Dermis blood vessel endothelial cell (primary cell): ENCODE data around the gene MAP1LC3C. TPM values are rescaled to one million over a fixed set of nuclear protein-coding genes. Genes with fewer than 3 reads are reported as not detected.
"Not testable (repeated sequence)": the region's sequence is repeated elsewhere in the genome, so short reads cannot be mapped to it uniquely, and the experiment has no call there.

Source experiments
- DNase-seq: peaks from one replicate; pipeline ENCODE4 v3.0.0; 2010
- total RNA-seq: library from RNA; depleted of rRNA; stranded (reverse); fragments of >200 nt; gene quantifications from 2 replicates; pipeline ENCODE4 v1.2.3, GENCODE V29; 2014

MAP1LC3C gene
- total RNA-seq, 1 donor from 2014 or later = not detected

GRCh38 chr1:241990040-241990439 is 8.9 kb downstream of the MAP1LC3C start:
- peak; percentile 8 for DNase-seq

- not testable (repeated sequence) for DNase-seq
Observed at GRCh38 chr1:241988389-241988930, 10.4 kb downstream of the MAP1LC3C start.

DNA sequence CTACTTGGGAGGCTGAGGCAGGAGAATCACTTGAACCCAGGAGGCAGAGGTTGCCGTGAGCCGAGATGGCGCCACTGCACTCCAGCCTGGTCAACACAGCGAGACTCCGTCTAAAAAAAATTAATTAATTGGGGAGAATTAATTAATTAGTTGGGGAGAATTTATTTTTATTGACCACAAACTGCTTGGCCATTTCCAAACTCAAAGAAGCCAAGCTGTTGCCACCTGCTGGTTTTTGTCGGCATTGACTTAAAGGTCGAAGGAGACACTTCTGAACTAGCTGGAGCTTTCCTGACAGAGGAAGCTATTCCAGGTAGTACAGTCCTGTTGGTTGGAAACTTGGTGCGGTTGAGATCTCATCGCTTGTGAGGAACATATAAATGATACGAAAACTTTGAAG is 13.1 kb downstream of the MAP1LC3C start:
- DNase-seq = peak; percentile 64

GRCh38 chr1:241979926-241980325 is 19.0 kb downstream of the MAP1LC3C start:
- no peak for DNase-seq

DNA sequence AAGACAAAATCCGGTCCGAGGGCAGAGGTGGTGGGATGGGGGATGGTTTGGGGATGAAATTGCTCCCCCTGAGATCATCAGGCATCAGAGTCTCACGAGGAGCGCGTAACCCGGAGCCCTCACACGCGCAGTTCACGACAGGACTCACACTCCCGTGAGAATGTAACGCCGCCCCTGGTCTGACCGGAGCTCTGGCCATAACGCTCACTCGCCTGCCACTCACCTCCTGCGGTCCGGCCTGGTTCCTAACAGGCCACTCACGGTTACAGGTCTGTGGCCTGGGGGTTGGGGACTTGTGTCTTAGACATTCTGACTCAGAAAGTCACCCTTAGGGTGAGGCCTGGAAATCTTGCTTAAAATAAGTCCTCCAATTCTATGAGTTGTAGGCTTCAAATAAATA is 19.8 kb downstream of the MAP1LC3C start:
- DNase-seq = no peak

DNA sequence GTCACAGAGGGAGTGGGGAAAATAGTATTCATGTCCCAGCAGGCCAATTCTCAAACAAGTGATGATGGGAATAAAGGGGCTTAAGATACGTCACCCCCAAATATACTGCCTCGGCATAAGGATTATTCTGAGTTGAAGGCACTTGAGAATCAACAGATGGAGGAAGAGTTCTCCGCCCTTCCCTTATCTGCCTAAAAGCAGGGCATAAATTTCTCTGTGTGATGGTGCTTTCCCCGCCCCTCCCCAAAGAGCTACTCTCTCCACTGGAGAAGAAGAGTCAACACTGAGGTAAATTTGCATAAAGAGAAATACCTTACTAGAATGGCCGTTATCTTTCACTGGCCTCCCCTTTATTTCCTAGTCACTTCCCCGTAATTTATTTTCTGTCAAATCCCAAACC is 22.7 kb downstream of the MAP1LC3C start:
- DNase-seq = no peak

- no peak for DNase-seq
Observed at GRCh38 chr1:241972703-241973369, 26.1 kb downstream of the MAP1LC3C start.

DNA sequence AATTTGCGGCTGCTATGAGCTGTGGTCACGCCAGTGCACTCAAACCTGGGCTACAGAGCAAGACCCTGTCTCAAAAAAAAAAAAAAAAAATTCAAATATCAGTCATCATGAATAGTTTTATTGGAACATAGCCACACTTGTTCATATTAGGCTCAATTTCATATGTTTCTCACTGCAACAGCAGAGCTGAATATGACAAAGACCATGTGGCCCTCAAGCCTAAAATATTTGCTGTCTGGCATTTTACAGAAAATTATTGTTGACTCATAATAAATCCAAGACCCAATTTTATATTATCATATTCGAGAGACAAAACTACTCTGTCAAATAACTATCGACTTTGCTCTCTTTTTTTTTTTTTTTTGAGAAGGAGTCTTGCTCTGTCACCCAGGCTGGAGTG is 30.3 kb downstream of the MAP1LC3C start:
- DNase-seq = no peak

- peak; percentile 38 for DNase-seq
Observed at GRCh38 chr1:241964550-241965282, 34.2 kb downstream of the MAP1LC3C start.

DNA sequence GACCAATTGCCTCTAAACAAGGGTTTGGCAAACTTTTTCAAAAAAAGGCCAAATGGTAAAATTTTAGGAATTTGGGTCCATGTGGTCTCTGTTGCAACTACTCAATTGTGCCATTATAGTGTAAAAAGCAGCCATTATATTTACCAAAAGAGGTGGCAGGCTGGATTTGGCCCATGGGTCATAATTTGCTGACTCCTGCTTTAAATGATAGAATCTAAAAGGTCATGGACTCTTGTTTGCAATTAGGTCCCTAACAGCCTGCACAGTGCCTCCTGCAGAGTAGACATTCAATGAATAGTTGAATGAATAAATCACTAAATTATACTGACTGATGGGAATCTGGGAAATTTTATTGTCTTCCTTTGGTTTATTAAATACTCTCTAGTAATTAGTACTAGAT is 35.2 kb downstream of the MAP1LC3C start:
- no peak for DNase-seq

- no peak for DNase-seq
Observed at GRCh38 chr1:241962153-241962552, 36.7 kb downstream of the MAP1LC3C start.

GRCh38 chr1:241957692-241958494 is 41.0 kb downstream of the MAP1LC3C start, which contains the start of gene BECN2:
Gene BECN2, plus strand, starts transcription at chr1:241957767. Its CDS starts 0 bp downstream, at chr1:241957767.
- DNase-seq = no peak

GRCh38 chr1:241950390-241950789 is 48.5 kb downstream of the MAP1LC3C start:
- DNase-seq = no peak

DNA sequence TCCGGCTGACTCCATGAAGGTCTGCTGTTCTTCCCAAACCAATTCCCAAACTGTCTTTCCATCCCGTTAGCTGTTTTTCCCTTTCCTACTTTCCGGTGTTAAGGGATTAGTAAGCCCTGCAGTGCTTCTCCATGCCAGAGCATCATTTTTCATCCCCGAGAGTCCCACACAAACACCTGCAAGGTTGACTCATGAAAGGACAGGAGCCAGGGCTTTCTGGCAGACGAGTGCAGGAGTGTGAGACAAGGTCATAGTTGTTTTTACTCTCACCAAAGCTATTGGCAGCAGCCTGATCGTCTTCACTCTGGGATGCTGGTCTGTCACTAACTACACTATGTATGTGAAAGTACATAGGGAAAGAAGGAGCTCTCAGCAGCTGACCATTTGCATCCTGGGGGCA is 51.5 kb downstream of the MAP1LC3C start:
- DNase-seq = no peak

Other genes with a start within 250 kb of the MAP1LC3C start
- 6.8 and 17.6 TPM in 2 replicates for gene EXO1, start 150.9 kb downstream of the MAP1LC3C start, total RNA-seq
- not detected in 2 replicates for gene BECN2, start 41.3 kb downstream of the MAP1LC3C start, total RNA-seq